GM23338 (cell line): ENCODE results near the gene RPS2. TPM values are rescaled to one million over a fixed set of nuclear protein-coding genes. Genes with fewer than 3 reads are reported as not detected.
A peak's percentile ranks its signal among the peaks of the same experiment; 100 is the strongest.

Experiments
- ATAC-seq: fragments of 200-7000 bp; cut with Tn5 transposase; 3 replicates; pipeline ENCODE4 v1.9.1; 2020
- DNase-seq: peaks from one replicate; pipeline ENCODE4 v3.0.0-alpha.2; 2015; ENCODE audit warnings: low spot score
- H2AFZ ChIP-seq: fragments of 200-600 bp; sonication (generic); 2 replicates; pipeline ENCODE4 v1.8.0; 2016; ENCODE audit warnings: antibody characterized with exemption, mild to moderate bottlenecking, moderate library complexity
- H3F3A ChIP-seq: fragments of 200-600 bp; sonication (generic); replicated peaks from 2 replicates; pipeline ENCODE4 v1.8.0; 2017; ENCODE audit warnings: antibody characterized with exemption, mixed run types, low read depth
- H3K27ac ChIP-seq: fragments of 200-600 bp; sonication (generic); 2 replicates; pipeline ENCODE4 v1.6.1; 2016; ENCODE audit warnings: low read depth
- H3K27me3 ChIP-seq: fragments of 200-600 bp; sonication (generic); 2 replicates; pipeline ENCODE4 v1.8.0; 2016; ENCODE audit warnings: mild to moderate bottlenecking, mixed run types, moderate library complexity; ENCODE audit not compliant: insufficient read depth
- H3K36me3 ChIP-seq: fragments of 200-600 bp; sonication (generic); 2 replicates; pipeline ENCODE4 v1.8.0; 2016; ENCODE audit warnings: mild to moderate bottlenecking; ENCODE audit not compliant: insufficient read depth
- H3K4me1 ChIP-seq: fragments of 200-600 bp; sonication (generic); 2 replicates; pipeline ENCODE4 v1.8.0; 2016; ENCODE audit warnings: mild to moderate bottlenecking, moderate library complexity; ENCODE audit not compliant: insufficient read depth
- H3K4me2 ChIP-seq: fragments of 200-600 bp; sonication (generic); 2 replicates; pipeline ENCODE4 v1.7.1; 2017; ENCODE audit warnings: mixed run types
- H3K4me3 ChIP-seq: fragments of 200-600 bp; sonication (generic); 2 replicates; pipeline ENCODE4 v1.6.1; 2016; ENCODE audit warnings: mixed run types
- H3K79me2 ChIP-seq: fragments of 200-600 bp; sonication (generic); replicated peaks from 2 replicates; pipeline ENCODE4 v1.8.0; 2017; ENCODE audit warnings: mild to moderate bottlenecking; ENCODE audit not compliant: insufficient read depth
- H3K9me2 ChIP-seq: fragments of 200-600 bp; sonication (generic); 2 replicates; pipeline ENCODE4 v1.8.0; 2017; ENCODE audit not compliant: insufficient read depth
- H4K20me1 ChIP-seq: fragments of 200-600 bp; sonication (generic); replicated peaks from 2 replicates; pipeline ENCODE4 v1.8.0; 2017; ENCODE audit warnings: mild to moderate bottlenecking; ENCODE audit not compliant: insufficient read depth
- H3K27ac Mint-ChIP-seq: 2 replicates; pipeline ENCODE4 v1.8.0; 2020; ENCODE audit warnings: inconsistent platforms, mild to moderate bottlenecking, moderate library complexity, mixed read lengths
- H3K27me3 Mint-ChIP-seq: 3 replicates; pipeline ENCODE4 v1.8.0; 2022; ENCODE audit warnings: low read depth, mild to moderate bottlenecking, moderate library complexity, mixed read lengths, inconsistent platforms; ENCODE audit not compliant: insufficient read depth, poor library complexity
- H3K36me3 Mint-ChIP-seq: 3 replicates; pipeline ENCODE4 v1.8.0; 2021; ENCODE audit warnings: low read depth, mild to moderate bottlenecking, inconsistent platforms, moderate library complexity, mixed read lengths
- H3K4me1 Mint-ChIP-seq: 3 replicates; pipeline ENCODE4 v1.8.0; 2020; ENCODE audit warnings: mild to moderate bottlenecking, inconsistent platforms, mixed read lengths
- H3K4me3 Mint-ChIP-seq: 3 replicates; pipeline ENCODE4 v1.8.0; 2021; ENCODE audit warnings: moderate library complexity, mild to moderate bottlenecking, inconsistent platforms, mixed read lengths
- H3K9me3 Mint-ChIP-seq: 3 replicates; pipeline ENCODE4 v1.8.0; 2020; ENCODE audit warnings: moderate library complexity, mild to moderate bottlenecking, inconsistent platforms, mixed read lengths
- CREB1 ChIP-seq: fragments of 250-450 bp; sonication (Bioruptor Pico); IDR thresholded peaks from 2 replicates; pipeline ENCODE4 v1.5.0; 2020; ENCODE audit warnings: low read depth, mild to moderate bottlenecking, moderate library complexity
- EZH2 ChIP-seq: fragments of 200-600 bp; sonication (generic); IDR thresholded peaks from one replicate; pipeline ENCODE4 v1.8.0; 2017; ENCODE audit warnings: antibody characterized with exemption, mild to moderate bottlenecking, low read depth; ENCODE audit not compliant: unreplicated experiment
- EZH2phosphoT487 ChIP-seq: fragments of 200-600 bp; sonication (generic); IDR thresholded peaks from one replicate; pipeline ENCODE4 v1.8.1; 2018; ENCODE audit warnings: antibody characterized with exemption; ENCODE audit not compliant: unreplicated experiment
- JUNB ChIP-seq: IDR thresholded peaks from one replicate; pipeline ENCODE4 v1.6.1; 2016; ENCODE audit warnings: antibody characterized with exemption; ENCODE audit not compliant: unreplicated experiment
- NANOG ChIP-seq: IDR thresholded peaks from 2 replicates; pipeline ENCODE4 v1.6.1; 2016; ENCODE audit warnings: antibody characterized with exemption, borderline replicate concordance
- POLR2AphosphoS5 ChIP-seq: IDR thresholded peaks from 2 replicates; pipeline ENCODE4 v1.6.1; 2016; ENCODE audit warnings: antibody characterized with exemption, low read depth
- STAT1 ChIP-seq: IDR thresholded peaks from one replicate; pipeline ENCODE4 v1.6.1; 2016; ENCODE audit warnings: antibody characterized with exemption; ENCODE audit not compliant: unreplicated experiment
- ZNF114 ChIP-seq: fragments of 250-450 bp; sonication (Bioruptor Pico); IDR thresholded peaks from 2 replicates; pipeline ENCODE4 v1.5.0; 2020; ENCODE audit warnings: mild to moderate bottlenecking, moderate library complexity
- ZNF331 ChIP-seq: fragments of 250-450 bp; sonication (Bioruptor Pico); IDR thresholded peaks from 2 replicates; pipeline ENCODE4 v1.5.0; 2020; ENCODE audit warnings: low read depth, mild to moderate bottlenecking, moderate library complexity
- polyA plus RNA-seq: library from polyadenylated mRNA; unstranded; fragments of >200 nt; fragmentation: Nextera tagmentation; extraction: Ambion mirVana; gene quantifications from 2 replicates; pipeline ENCODE4 v1.2.1, GENCODE V29; 2016
- total RNA-seq: library from RNA; depleted of rRNA; stranded (reverse); fragments of >200 nt; shearing (Covaris generic); gene quantifications from 2 replicates; pipeline ENCODE4 v1.2.3, GENCODE V29; 2014
- TF ChIP-seq, protein P1 (sequence below): IDR thresholded peaks from one replicate; pipeline ENCODE4 v1.6.1; 2018; ENCODE audit warnings: antibody characterized with exemption; ENCODE audit not compliant: unreplicated experiment
- TF ChIP-seq, protein P2 (sequence below): IDR thresholded peaks from 2 replicates; pipeline ENCODE4 v1.6.1; 2016; ENCODE audit warnings: antibody characterized with exemption
- TF ChIP-seq, protein P3 (sequence below): fragments of 250-450 bp; sonication (Bioruptor Pico); IDR thresholded peaks from 2 replicates; pipeline ENCODE4 v1.5.0; 2020; ENCODE audit warnings: mild to moderate bottlenecking, moderate library complexity
- TF ChIP-seq, protein P4 (sequence below), 2 experiments: fragments of 200-600 bp in 1 of 2; sonication (generic) in 1 of 2; conservative IDR thresholded peaks; 2 replicates each; pipeline versions ENCODE4 v1.5.1 to v1.6.1; 2016 to 2017; ENCODE audit warnings: antibody characterized with exemption in 2 of 2, low read depth in 2 of 2, mild to moderate bottlenecking in 2 of 2, moderate library complexity in 1 of 2

RPS2 gene
- total and polyA plus RNA-seq, 2 experiments from 2014 or later: 3,786 to 3,992 TPM

DNA sequence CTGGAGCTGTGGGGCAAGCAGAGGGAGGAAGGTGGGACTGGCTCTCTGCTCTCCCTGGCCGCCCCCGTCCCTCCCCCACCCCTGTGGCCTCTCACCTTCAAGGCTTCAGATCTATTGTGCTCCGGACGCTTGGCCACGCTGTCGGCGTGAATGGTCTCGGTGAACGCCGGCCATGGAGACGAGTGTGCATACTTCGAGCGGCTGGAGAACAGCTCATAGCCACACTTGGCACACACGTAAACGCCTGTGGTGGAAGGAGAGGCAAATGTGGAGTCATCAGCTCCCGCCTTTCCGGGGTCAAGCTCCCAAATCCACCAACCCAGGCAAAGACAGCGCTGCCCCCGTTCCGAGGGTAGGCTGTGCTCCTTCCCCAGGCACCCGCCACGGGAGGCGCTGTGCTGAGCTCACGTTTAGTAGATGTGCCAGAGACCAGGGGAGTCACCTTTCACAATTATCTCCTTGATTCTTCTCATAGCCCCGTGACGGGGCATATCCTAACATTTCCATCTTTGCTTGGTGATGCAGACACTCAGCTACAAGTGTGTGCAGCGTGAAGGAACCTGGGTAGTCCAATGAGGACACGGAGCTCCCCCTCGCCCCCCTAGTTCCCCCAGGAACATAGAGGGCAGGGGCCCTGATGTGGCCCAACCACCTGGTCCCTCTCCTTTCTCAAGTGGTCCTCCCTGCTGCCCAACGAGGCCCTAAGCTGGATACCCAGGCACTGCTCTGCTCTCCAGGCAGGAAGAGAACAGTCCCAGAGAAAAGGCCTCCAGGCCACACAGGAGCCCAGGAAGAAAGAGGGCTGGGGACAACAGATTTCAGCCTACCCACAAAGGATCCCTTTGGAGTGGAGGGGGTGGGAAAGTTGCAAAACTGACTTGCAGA is 23.2 kb downstream of the RPS2 start:
- TF ChIP-seq CREB1 (CRISPR knock-in tag) (0 out of 2 replicates have a peak, but pooled peaks have one; percentile 18), POLR2AphosphoS5 (no peak), ZNF331 (CRISPR knock-in tag) (no peak), EZH2 (no peak), JUNB (no peak), NANOG (no peak), STAT1 (no peak), EZH2phosphoT487 (no peak), ZNF114 (CRISPR knock-in tag) (no peak)
- TF ChIP-seq, protein P1, sequence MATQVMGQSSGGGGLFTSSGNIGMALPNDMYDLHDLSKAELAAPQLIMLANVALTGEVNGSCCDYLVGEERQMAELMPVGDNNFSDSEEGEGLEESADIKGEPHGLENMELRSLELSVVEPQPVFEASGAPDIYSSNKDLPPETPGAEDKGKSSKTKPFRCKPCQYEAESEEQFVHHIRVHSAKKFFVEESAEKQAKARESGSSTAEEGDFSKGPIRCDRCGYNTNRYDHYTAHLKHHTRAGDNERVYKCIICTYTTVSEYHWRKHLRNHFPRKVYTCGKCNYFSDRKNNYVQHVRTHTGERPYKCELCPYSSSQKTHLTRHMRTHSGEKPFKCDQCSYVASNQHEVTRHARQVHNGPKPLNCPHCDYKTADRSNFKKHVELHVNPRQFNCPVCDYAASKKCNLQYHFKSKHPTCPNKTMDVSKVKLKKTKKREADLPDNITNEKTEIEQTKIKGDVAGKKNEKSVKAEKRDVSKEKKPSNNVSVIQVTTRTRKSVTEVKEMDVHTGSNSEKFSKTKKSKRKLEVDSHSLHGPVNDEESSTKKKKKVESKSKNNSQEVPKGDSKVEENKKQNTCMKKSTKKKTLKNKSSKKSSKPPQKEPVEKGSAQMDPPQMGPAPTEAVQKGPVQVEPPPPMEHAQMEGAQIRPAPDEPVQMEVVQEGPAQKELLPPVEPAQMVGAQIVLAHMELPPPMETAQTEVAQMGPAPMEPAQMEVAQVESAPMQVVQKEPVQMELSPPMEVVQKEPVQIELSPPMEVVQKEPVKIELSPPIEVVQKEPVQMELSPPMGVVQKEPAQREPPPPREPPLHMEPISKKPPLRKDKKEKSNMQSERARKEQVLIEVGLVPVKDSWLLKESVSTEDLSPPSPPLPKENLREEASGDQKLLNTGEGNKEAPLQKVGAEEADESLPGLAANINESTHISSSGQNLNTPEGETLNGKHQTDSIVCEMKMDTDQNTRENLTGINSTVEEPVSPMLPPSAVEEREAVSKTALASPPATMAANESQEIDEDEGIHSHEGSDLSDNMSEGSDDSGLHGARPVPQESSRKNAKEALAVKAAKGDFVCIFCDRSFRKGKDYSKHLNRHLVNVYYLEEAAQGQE: no peak
- TF ChIP-seq, protein P2, sequence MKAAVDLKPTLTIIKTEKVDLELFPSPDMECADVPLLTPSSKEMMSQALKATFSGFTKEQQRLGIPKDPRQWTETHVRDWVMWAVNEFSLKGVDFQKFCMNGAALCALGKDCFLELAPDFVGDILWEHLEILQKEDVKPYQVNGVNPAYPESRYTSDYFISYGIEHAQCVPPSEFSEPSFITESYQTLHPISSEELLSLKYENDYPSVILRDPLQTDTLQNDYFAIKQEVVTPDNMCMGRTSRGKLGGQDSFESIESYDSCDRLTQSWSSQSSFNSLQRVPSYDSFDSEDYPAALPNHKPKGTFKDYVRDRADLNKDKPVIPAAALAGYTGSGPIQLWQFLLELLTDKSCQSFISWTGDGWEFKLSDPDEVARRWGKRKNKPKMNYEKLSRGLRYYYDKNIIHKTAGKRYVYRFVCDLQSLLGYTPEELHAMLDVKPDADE: no peak
- TF ChIP-seq, protein P3, sequence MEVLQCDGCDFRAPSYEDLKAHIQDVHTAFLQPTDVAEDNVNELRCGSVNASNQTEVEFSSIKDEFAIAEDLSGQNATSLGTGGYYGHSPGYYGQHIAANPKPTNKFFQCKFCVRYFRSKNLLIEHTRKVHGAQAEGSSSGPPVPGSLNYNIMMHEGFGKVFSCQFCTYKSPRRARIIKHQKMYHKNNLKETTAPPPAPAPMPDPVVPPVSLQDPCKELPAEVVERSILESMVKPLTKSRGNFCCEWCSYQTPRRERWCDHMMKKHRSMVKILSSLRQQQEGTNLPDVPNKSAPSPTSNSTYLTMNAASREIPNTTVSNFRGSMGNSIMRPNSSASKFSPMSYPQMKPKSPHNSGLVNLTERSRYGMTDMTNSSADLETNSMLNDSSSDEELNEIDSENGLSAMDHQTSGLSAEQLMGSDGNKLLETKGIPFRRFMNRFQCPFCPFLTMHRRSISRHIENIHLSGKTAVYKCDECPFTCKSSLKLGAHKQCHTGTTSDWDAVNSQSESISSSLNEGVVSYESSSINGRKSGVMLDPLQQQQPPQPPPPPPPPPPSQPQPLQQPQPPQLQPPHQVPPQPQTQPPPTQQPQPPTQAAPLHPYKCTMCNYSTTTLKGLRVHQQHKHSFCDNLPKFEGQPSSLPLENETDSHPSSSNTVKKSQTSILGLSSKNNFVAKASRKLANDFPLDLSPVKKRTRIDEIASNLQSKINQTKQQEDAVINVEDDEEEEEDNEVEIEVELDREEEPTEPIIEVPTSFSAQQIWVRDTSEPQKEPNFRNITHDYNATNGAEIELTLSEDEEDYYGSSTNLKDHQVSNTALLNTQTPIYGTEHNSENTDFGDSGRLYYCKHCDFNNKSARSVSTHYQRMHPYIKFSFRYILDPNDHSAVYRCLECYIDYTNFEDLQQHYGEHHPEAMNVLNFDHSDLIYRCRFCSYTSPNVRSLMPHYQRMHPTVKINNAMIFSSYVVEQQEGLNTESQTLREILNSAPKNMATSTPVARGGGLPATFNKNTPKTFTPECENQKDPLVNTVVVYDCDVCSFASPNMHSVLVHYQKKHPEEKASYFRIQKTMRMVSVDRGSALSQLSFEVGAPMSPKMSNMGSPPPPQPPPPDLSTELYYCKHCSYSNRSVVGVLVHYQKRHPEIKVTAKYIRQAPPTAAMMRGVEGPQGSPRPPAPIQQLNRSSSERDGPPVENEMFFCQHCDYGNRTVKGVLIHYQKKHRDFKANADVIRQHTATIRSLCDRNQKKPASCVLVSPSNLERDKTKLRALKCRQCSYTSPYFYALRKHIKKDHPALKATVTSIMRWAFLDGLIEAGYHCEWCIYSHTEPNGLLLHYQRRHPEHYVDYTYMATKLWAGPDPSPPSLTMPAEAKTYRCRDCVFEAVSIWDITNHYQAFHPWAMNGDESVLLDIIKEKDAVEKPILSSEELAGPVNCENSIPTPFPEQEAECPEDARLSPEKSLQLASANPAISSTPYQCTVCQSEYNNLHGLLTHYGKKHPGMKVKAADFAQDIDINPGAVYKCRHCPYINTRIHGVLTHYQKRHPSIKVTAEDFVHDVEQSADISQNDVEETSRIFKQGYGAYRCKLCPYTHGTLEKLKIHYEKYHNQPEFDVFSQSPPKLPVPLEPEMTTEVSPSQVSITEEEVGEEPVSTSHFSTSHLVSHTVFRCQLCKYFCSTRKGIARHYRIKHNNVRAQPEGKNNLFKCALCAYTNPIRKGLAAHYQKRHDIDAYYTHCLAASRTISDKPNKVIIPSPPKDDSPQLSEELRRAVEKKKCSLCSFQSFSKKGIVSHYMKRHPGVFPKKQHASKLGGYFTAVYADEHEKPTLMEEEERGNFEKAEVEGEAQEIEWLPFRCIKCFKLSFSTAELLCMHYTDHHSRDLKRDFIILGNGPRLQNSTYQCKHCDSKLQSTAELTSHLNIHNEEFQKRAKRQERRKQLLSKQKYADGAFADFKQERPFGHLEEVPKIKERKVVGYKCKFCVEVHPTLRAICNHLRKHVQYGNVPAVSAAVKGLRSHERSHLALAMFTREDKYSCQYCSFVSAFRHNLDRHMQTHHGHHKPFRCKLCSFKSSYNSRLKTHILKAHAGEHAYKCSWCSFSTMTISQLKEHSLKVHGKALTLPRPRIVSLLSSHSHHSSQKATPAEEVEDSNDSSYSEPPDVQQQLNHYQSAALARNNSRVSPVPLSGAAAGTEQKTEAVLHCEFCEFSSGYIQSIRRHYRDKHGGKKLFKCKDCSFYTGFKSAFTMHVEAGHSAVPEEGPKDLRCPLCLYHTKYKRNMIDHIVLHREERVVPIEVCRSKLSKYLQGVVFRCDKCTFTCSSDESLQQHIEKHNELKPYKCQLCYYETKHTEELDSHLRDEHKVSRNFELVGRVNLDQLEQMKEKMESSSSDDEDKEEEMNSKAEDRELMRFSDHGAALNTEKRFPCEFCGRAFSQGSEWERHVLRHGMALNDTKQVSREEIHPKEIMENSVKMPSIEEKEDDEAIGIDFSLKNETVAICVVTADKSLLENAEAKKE (CRISPR knock-in tag): no peak
- TF ChIP-seq, protein P4, sequence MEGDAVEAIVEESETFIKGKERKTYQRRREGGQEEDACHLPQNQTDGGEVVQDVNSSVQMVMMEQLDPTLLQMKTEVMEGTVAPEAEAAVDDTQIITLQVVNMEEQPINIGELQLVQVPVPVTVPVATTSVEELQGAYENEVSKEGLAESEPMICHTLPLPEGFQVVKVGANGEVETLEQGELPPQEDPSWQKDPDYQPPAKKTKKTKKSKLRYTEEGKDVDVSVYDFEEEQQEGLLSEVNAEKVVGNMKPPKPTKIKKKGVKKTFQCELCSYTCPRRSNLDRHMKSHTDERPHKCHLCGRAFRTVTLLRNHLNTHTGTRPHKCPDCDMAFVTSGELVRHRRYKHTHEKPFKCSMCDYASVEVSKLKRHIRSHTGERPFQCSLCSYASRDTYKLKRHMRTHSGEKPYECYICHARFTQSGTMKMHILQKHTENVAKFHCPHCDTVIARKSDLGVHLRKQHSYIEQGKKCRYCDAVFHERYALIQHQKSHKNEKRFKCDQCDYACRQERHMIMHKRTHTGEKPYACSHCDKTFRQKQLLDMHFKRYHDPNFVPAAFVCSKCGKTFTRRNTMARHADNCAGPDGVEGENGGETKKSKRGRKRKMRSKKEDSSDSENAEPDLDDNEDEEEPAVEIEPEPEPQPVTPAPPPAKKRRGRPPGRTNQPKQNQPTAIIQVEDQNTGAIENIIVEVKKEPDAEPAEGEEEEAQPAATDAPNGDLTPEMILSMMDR (conservative IDR thresholded peaks at IDR 0.05; ENCODE audit: low read depth in 2 of 2): peak; percentile 53 to 68
- Histone ChIP-seq H3K27me3 (no peaks in the 10 kb centered on the region), H3K4me3 (no peak overlapping the region), H3F3A (0 out of 2 replicates have a peak, but pooled peaks cover 10% of the 10 kb centered on the region), H3K4me1 (peaks cover 15% of the 10 kb centered on the region; the same call in 1 of the 2 replicates), H3K4me2 (peak overlapping the region; percentile 93), H4K20me1 (no peaks in the 10 kb centered on the region; the same call in 1 of the 2 replicates), H3K9me2 (no peaks in the 10 kb centered on the region), H3K79me2 (no peaks in the 10 kb centered on the region), H3K36me3 (no peaks in the 10 kb centered on the region), H2AFZ (no peak overlapping the region), H3K27ac (no peak overlapping the region)
- peaks cover 16% of the 10 kb centered on the region for H3K36me3 Mint-ChIP-seq
- H3K4me3 Mint-ChIP-seq: peak overlapping the region; percentile 85
- H3K4me1 Mint-ChIP-seq: peaks cover 20% of the 10 kb centered on the region
- H3K27ac Mint-ChIP-seq: no peak overlapping the region
- H3K27me3 Mint-ChIP-seq: peaks cover 11% of the 10 kb centered on the region
- ATAC-seq: peak; percentile 61
- H3K9me3 Mint-ChIP-seq: no peaks in the 10 kb centered on the region
- DNase-seq: peak; percentile 78
